K562 (cell line): ENCODE results near the gene NEK1. TPM values are rescaled to one million over a fixed set of nuclear protein-coding genes. Genes with fewer than 3 reads are reported as not detected.
A peak's percentile ranks its signal among the peaks of the same experiment; 100 is the strongest.

ENCODE experiments used
- CC2D1A ChIP-seq: fragments of 450-650 bp; IDR thresholded peaks from 2 replicates; pipeline ENCODE4 v1.6.1; 2017; ENCODE audit warnings: mild to moderate bottlenecking
- EHMT2 ChIP-seq: fragments of 450-650 bp; IDR thresholded peaks from 2 replicates; pipeline ENCODE4 v1.6.1; 2018; ENCODE audit warnings: antibody characterized with exemption
- FOXJ3 ChIP-seq: sonication (generic); formaldehyde crosslinking; IDR thresholded peaks from 2 replicates; pipeline ENCODE4 v1.4.0; 2020; ENCODE audit warnings: mild to moderate bottlenecking, missing genetic modification reagents
- GATA2 ChIP-seq: sonication (generic); formaldehyde crosslinking; IDR thresholded peaks from 2 replicates; pipeline ENCODE4 v1.4.0; 2020; ENCODE audit warnings: mild to moderate bottlenecking, missing genetic modification reagents
- HSF4 ChIP-seq: fragments of 250-450 bp; sonication (Bioruptor Pico); IDR thresholded peaks from 2 replicates; pipeline ENCODE4 v2.1.2; 2022; ENCODE audit warnings: mild to moderate bottlenecking, moderate library complexity, borderline replicate concordance
- L3MBTL2 ChIP-seq: fragments of 450-650 bp; IDR thresholded peaks from 2 replicates; pipeline ENCODE4 v1.6.1; 2016; ENCODE audit warnings: mild to moderate bottlenecking, moderate library complexity
- MTA2 ChIP-seq: fragments of 450-650 bp; IDR thresholded peaks from 2 replicates; pipeline ENCODE4 v1.6.1; 2016; ENCODE audit warnings: low read depth
- NELFE ChIP-seq: IDR thresholded peaks from 2 replicates; pipeline ENCODE4 v1.6.1; 2011; ENCODE audit warnings: mild to moderate bottlenecking; ENCODE audit not compliant: insufficient read depth, insufficient read length
- SMC3 ChIP-seq: conservative IDR thresholded peaks from 2 replicates; pipeline ENCODE4 v1.6.1; 2011; ENCODE audit warnings: low read depth, low read length, improper control_type of control experiment; ENCODE audit not compliant: insufficient read depth
- XRCC5 ChIP-seq: fragments of 200-400 bp; formaldehyde crosslinking; IDR thresholded peaks from 2 replicates; pipeline ENCODE4 v1.6.1; 2017; ENCODE audit warnings: low read depth, mild to moderate bottlenecking, low read length
- ZKSCAN1 ChIP-seq: fragments of 150-350 bp; IDR thresholded peaks from 2 replicates; pipeline ENCODE4 v1.6.1; 2016; ENCODE audit warnings: low read depth, low read length
- ZNF124 ChIP-seq: sonication (generic); formaldehyde crosslinking; IDR thresholded peaks from 2 replicates; pipeline ENCODE4 v1.8.1; 2022; ENCODE audit warnings: missing genetic modification reagents
- ZNF764 ChIP-seq: fragments of 250-450 bp; sonication (Bioruptor Pico); IDR thresholded peaks from 2 replicates; pipeline ENCODE4 v1.4.0; 2020; ENCODE audit warnings: low read depth, mild to moderate bottlenecking, moderate library complexity
- ZNF785 ChIP-seq: fragments of 250-450 bp; sonication (Bioruptor Pico); IDR thresholded peaks from 2 replicates; pipeline ENCODE4 v1.4.0; 2020; ENCODE audit warnings: mild to moderate bottlenecking
- ZZZ3 ChIP-seq: fragments of 450-650 bp; IDR thresholded peaks from 2 replicates; pipeline ENCODE4 v1.6.1; 2016; ENCODE audit warnings: antibody characterized with exemption, mild to moderate bottlenecking, moderate library complexity
- polyA plus RNA-seq, 8 experiments: library from polyadenylated mRNA; depleted of rRNA in 4 of 8; stranded (reverse) in 5 of 8; unstranded in 3 of 8; fragments of >200 nt; fragmentation: Nextera tagmentation in 2 of 8; fragmentation: Illumina TruSeq in 1 of 8; extraction: Ambion mirVana in 2 of 8; extraction: Trizol in 1 of 8; gene quantifications; 2 replicates each; pipeline versions ENCODE4 v1.2.1 to v1.2.3, GENCODE V29; 2011 to 2014; ENCODE audit warnings: inconsistent platforms in 1 of 8, missing spikeins in 1 of 8
- total RNA-seq, 7 experiments: library from RNA; depleted of rRNA in 6 of 7; stranded (reverse); fragments of >200 nt in 6 of 7; fragmentation: Illumina TruSeq in 2 of 7; extraction: Trizol in 2 of 7; gene quantifications; 2 replicates each; pipeline versions ENCODE4 v1.2.1 to v1.2.3, GENCODE V29; 2011 to 2021; ENCODE audit warnings: low replicate concordance in 1 of 7
- TF ChIP-seq, protein P1 (sequence below): sonication (generic); formaldehyde crosslinking; IDR thresholded peaks from 2 replicates; pipeline ENCODE4 v1.8.0; 2022; ENCODE audit warnings: missing genetic modification reagents, mild to moderate bottlenecking, borderline replicate concordance
- TF ChIP-seq, protein P2 (sequence below), 2 experiments: fragments of 200-800 bp in 1 of 2; sonication (Bioruptor generic) in 1 of 2; sonication (generic) in 1 of 2; formaldehyde crosslinking in 1 of 2; IDR thresholded peaks in 1 of 2; conservative IDR thresholded peaks in 1 of 2; 2 replicates each; pipeline versions ENCODE4 v1.5.0 to v1.6.1; 2016 to 2020; ENCODE audit warnings: missing compliant biosample characterization in 1 of 2, missing genetic modification characterization in 1 of 2, missing genetic modification reagents in 1 of 2
- TF ChIP-seq, protein P3 (sequence below): fragments of 200-800 bp; sonication (Bioruptor generic); IDR thresholded peaks from 2 replicates; pipeline ENCODE4 v1.6.1; 2016; ENCODE audit warnings: missing genetic modification characterization, missing compliant biosample characterization
- TF ChIP-seq, protein P4 (sequence below): fragments of 250-450 bp; sonication (Bioruptor Pico); IDR thresholded peaks from 2 replicates; pipeline ENCODE4 v1.8.0; 2022; ENCODE audit warnings: moderate library complexity, mild to moderate bottlenecking, inconsistent platforms

Gene NEK1
- total and polyA plus RNA-seq, 9 of the 15 experiments (the other 6 are each of a cell fraction or from before 2014, with no cell fraction given): 6.2 to 15.7 (median 10.3) TPM

DNA sequence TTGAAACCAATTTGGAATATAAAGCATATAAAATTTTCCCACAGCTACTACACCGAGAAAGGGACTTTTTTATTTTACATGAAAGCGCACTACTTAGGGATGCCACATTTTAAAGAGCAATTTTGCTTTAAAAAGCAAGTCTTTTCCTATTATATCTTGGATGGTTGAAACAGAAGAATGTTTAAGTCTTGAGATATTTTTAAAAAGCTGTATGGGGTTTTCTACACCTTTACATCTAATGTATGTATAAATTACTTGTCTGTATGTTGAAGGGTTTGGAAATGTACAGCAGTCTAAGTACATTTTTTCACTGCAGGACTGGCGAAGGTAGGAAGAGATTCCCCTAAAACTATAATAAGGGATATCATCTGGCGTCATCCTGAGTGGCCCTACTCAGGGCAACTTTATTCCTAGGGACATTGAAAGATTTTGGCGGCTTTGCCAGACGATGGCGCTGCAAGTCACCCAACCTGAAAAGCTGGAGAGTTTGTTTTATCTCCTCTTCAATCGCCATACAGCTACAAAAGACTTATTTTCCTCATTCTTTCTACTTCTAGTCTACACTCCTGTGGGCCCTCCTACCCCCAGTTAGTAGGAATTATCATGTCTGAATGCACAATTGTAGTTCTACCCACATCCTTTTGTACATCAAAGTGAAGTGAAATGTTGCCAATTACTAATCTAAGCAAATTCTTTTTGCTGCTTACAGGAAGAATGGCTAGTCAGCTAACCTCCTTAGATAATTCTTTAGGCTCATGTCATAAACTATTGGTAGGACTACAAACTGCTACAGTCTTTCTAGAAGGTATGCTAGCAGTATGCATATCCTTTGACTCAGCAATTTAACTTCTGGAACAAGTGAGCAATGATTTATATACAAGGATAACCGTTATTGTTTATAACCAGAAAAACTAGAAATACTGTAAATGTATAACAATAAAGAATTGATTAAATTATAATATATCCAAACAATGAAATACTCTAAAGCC is 782 bp upstream of the NEK1 start (continued):
- TF ChIP-seq, protein P1, sequence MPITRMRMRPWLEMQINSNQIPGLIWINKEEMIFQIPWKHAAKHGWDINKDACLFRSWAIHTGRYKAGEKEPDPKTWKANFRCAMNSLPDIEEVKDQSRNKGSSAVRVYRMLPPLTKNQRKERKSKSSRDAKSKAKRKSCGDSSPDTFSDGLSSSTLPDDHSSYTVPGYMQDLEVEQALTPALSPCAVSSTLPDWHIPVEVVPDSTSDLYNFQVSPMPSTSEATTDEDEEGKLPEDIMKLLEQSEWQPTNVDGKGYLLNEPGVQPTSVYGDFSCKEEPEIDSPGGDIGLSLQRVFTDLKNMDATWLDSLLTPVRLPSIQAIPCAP (CRISPR knock-in tag): no peak
- TF ChIP-seq GATA2 (CRISPR knock-in tag): peak; percentile 92
- no peak for TF ChIP-seq ZNF785 (CRISPR knock-in tag)
- peak; percentile 99 for TF ChIP-seq ZKSCAN1
- 0 out of 2 replicates have a peak, but pooled peaks have one; percentile 35 for TF ChIP-seq SMC3
- peak; percentile 24; the same call in 1 of the 2 replicates for TF ChIP-seq CC2D1A
- TF ChIP-seq, protein P2, sequence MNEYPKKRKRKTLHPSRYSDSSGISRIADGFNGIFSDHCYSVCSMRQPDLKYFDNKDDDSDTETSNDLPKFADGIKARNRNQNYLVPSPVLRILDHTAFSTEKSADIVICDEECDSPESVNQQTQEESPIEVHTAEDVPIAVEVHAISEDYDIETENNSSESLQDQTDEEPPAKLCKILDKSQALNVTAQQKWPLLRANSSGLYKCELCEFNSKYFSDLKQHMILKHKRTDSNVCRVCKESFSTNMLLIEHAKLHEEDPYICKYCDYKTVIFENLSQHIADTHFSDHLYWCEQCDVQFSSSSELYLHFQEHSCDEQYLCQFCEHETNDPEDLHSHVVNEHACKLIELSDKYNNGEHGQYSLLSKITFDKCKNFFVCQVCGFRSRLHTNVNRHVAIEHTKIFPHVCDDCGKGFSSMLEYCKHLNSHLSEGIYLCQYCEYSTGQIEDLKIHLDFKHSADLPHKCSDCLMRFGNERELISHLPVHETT (CRISPR knock-in tag; conservative IDR thresholded peaks at IDR 0.05 in 1 of 2, IDR thresholded peaks at IDR 0.05 in 1 of 2): no peak
- TF ChIP-seq, protein P3, sequence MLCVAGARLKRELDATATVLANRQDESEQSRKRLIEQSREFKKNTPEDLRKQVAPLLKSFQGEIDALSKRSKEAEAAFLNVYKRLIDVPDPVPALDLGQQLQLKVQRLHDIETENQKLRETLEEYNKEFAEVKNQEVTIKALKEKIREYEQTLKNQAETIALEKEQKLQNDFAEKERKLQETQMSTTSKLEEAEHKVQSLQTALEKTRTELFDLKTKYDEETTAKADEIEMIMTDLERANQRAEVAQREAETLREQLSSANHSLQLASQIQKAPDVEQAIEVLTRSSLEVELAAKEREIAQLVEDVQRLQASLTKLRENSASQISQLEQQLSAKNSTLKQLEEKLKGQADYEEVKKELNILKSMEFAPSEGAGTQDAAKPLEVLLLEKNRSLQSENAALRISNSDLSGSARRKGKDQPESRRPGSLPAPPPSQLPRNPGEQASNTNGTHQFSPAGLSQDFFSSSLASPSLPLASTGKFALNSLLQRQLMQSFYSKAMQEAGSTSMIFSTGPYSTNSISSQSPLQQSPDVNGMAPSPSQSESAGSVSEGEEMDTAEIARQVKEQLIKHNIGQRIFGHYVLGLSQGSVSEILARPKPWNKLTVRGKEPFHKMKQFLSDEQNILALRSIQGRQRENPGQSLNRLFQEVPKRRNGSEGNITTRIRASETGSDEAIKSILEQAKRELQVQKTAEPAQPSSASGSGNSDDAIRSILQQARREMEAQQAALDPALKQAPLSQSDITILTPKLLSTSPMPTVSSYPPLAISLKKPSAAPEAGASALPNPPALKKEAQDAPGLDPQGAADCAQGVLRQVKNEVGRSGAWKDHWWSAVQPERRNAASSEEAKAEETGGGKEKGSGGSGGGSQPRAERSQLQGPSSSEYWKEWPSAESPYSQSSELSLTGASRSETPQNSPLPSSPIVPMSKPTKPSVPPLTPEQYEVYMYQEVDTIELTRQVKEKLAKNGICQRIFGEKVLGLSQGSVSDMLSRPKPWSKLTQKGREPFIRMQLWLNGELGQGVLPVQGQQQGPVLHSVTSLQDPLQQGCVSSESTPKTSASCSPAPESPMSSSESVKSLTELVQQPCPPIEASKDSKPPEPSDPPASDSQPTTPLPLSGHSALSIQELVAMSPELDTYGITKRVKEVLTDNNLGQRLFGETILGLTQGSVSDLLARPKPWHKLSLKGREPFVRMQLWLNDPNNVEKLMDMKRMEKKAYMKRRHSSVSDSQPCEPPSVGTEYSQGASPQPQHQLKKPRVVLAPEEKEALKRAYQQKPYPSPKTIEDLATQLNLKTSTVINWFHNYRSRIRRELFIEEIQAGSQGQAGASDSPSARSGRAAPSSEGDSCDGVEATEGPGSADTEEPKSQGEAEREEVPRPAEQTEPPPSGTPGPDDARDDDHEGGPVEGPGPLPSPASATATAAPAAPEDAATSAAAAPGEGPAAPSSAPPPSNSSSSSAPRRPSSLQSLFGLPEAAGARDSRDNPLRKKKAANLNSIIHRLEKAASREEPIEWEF (CRISPR knock-in tag): no peak
- TF ChIP-seq ZNF124: no peak
- no peak for TF ChIP-seq EHMT2
- no peak for TF ChIP-seq MTA2
- no peak for TF ChIP-seq L3MBTL2
- TF ChIP-seq, protein P4, sequence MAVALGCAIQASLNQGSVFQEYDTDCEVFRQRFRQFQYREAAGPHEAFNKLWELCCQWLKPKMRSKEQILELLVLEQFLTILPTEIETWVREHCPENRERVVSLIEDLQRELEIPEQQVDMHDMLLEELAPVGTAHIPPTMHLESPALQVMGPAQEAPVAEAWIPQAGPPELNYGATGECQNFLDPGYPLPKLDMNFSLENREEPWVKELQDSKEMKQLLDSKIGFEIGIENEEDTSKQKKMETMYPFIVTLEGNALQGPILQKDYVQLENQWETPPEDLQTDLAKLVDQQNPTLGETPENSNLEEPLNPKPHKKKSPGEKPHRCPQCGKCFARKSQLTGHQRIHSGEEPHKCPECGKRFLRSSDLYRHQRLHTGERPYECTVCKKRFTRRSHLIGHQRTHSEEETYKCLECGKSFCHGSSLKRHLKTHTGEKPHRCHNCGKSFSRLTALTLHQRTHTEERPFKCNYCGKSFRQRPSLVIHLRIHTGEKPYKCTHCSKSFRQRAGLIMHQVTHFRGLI (CRISPR knock-in tag): no peak
- no peak for TF ChIP-seq ZZZ3
- no peak for TF ChIP-seq HSF4 (CRISPR knock-in tag)
- no peak for TF ChIP-seq FOXJ3 (CRISPR knock-in tag)
- no peak for TF ChIP-seq NELFE
- 0 out of 2 replicates have a peak, but pooled peaks have one; percentile 27 for TF ChIP-seq XRCC5
- TF ChIP-seq ZNF764 (CRISPR knock-in tag): no peak
